ENCODE data around the gene ZNF598.

Gene ZNF598

GRCh38 chr16:2006317-2006716 lies 3.3 kb downstream of the ZNF598 start:
- DNase-seq (ENCODE audit: low read depth): no peak

- no peak for DNase-seq (ENCODE audit: low read depth)
Measured at GRCh38 chr16:2005646-2006045, 4.0 kb downstream of the ZNF598 start.

- no peak for DNase-seq (ENCODE audit: low read depth)
Measured at GRCh38 chr16:2004795-2005517, 4.7 kb downstream of the ZNF598 start.

GRCh38 chr16:2003827-2004641 lies 5.6 kb downstream of the ZNF598 start:
- peak; percentile 80 for DNase-seq (ENCODE audit: low read depth)

GRCh38 chr16:2003231-2003826 lies 6.3 kb downstream of the ZNF598 start:
- DNase-seq (ENCODE audit: low read depth): no peak

- DNase-seq (ENCODE audit: low read depth): no peak
Measured at GRCh38 chr16:2002406-2003230, 7.0 kb downstream of the ZNF598 start.

- DNase-seq (ENCODE audit: low read depth): no peak
Measured at GRCh38 chr16:2001456-2002355, 7.9 kb downstream of the ZNF598 start.

GRCh38 chr16:2001035-2001434 lies 8.6 kb downstream of the ZNF598 start:
- no peak for DNase-seq (ENCODE audit: low read depth)

GRCh38 chr16:1999866-2000514 lies 9.6 kb downstream of the ZNF598 start:
- DNase-seq (ENCODE audit: low read depth): no peak

GRCh38 chr16:1998852-1999801 lies 10.5 kb downstream of the ZNF598 start:
- DNase-seq (ENCODE audit: low read depth): no peak

- DNase-seq (ENCODE audit: low read depth): no peak
Measured at GRCh38 chr16:1998360-1998835, 11.2 kb downstream of the ZNF598 start.

GRCh38 chr16:1997494-1998359 lies 11.9 kb downstream of the ZNF598 start:
- DNase-seq (ENCODE audit: low read depth): no peak

- DNase-seq (ENCODE audit: low read depth): no peak
Measured at GRCh38 chr16:1993731-1994131, 15.9 kb downstream of the ZNF598 start.

- DNase-seq (ENCODE audit: low read depth): no peak
Measured at GRCh38 chr16:1992704-1993317, 16.8 kb downstream of the ZNF598 start.

GRCh38 chr16:1991948-1992703 lies 17.5 kb downstream of the ZNF598 start:
- DNase-seq (ENCODE audit: low read depth): peak; percentile 97

- no peak for DNase-seq (ENCODE audit: low read depth)
Measured at GRCh38 chr16:1991588-1991947, 18.1 kb downstream of the ZNF598 start.

- no peak for DNase-seq (ENCODE audit: low read depth)
Measured at GRCh38 chr16:1991135-1991551, 18.5 kb downstream of the ZNF598 start.
